Left hindlimb (tissue), 1 donor: ENCODE data around the gene DIS3L2.

Source experiments
- DNase-seq: peaks from one replicate; pipeline ENCODE4 v3.0.0-alpha.2; 2018

DIS3L2 gene

GRCh38 chr2:231957913-231958763 is 3.4 kb upstream of the DIS3L2 start:
- no peak for DNase-seq

DNA sequence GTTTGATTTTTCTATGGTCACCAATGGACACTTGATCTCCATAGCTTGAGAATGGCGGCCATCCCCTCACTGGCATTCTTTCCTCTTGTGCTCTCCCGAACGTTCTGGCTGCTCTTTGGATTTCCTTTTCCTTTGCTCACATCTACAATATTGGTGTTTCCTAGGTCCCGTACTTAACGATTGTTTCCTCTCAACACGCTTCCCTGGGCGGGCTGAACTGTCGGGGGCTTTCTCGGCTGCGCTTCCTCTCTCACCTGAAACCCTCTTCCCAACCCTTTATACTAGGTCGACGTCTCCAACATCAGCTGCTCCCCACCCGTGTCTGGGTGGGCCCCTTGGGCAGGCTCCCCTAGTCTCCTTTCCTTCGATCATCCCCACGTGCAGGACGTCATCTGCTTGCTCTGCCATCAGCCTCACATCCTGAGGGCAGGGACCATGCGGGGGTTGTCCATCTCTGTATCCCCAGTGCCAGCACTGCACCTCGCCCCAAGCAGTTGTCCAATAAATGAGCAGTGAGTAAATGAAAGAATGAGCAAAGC is 634 bp upstream of the DIS3L2 start:
- DNase-seq = no peak

DNA sequence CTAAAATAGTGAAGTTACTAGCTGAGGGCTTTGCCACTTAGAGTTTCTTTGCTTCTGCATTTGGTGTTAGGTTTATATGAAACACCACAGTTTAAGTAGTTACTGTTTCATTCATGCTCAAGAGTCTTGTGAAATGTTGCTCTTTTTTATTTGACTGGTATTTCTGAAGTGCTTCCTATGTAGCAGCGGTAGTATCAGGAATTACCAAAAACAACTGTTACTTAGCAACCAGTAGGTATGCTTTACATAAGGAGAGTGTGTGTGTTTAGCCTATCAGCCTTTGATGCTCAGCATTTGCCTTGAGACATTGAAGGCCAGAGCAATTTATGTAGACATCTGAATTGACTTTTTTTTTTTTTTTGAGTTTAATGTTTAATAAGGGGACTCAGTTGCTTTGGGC is 3.6 kb downstream of the DIS3L2 start:
- no peak for DNase-seq

DNA sequence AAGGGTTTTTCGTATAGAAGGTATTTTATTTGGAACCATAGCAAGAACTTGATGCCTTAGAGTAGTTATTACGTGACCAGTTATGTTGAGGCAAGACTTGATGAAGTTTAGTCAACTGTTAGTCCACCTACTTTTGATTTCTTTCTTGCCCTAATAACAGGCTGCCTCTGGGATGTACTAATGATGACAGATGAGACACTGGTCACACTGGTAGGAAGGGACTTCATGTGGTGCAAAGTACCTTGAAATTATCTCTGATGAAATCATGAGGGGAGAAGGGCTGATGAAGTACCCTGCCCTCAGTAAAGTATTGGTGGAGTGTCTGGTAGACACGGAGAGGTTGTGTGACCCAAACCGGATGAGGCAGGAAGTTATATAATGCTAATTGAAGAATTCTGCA is 5.4 kb downstream of the DIS3L2 start:
- no peak for DNase-seq

DNA sequence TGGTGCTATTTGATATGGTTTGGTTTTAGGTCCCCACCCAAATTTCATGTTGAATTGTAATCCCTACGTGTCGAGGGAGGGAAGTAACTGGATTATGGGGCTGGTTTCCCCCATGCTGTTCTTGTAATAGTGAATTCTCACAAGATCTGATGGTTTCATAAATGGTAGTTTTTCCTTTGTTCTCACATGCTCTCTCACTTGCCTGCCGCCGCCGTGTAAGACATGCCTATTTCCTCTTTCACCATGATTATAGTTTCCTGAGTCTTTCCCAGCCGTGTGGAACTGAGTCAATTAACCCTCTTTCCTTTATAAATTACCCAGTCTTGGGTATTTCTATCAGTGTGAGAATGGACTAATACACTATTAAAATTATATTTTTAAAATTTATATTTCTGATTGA is 7.3 kb downstream of the DIS3L2 start:
- no peak for DNase-seq

DNA sequence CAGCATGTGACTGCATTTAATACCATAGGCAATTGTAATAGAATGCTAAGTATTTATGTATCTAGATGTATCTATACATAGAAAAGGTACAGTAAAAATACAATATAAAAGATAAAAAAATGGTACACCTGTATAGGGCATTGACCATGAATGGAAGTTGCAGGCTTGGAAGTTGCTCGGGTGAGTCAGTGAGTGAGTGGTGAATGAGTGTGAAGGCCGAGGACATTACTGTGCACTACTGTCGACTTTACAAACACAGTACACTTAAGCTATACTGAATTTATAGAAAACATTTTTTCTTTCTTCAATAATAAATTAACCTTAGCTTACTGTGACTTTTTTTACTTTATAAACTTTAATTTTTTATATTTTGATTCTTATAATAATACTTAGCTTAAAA is 8.9 kb downstream of the DIS3L2 start:
- no peak for DNase-seq

- no peak for DNase-seq
Observed at GRCh38 chr2:231975001-231975400, 13.5 kb downstream of the DIS3L2 start.

GRCh38 chr2:231977430-231977829 is 15.9 kb downstream of the DIS3L2 start:
- no peak for DNase-seq

- DNase-seq = no peak
Observed at GRCh38 chr2:231984992-231985391, 23.5 kb downstream of the DIS3L2 start.

GRCh38 chr2:231985823-231986261 is 24.3 kb downstream of the DIS3L2 start:
- DNase-seq = no peak

- no peak for DNase-seq
Observed at GRCh38 chr2:231987124-231987727, 25.7 kb downstream of the DIS3L2 start.

GRCh38 chr2:231988179-231988866 is 26.8 kb downstream of the DIS3L2 start:
- no peak for DNase-seq

GRCh38 chr2:231991664-231992063 is 30.2 kb downstream of the DIS3L2 start:
- DNase-seq = no peak

GRCh38 chr2:231992888-231993287 is 31.4 kb downstream of the DIS3L2 start:
- DNase-seq = no peak

DNA sequence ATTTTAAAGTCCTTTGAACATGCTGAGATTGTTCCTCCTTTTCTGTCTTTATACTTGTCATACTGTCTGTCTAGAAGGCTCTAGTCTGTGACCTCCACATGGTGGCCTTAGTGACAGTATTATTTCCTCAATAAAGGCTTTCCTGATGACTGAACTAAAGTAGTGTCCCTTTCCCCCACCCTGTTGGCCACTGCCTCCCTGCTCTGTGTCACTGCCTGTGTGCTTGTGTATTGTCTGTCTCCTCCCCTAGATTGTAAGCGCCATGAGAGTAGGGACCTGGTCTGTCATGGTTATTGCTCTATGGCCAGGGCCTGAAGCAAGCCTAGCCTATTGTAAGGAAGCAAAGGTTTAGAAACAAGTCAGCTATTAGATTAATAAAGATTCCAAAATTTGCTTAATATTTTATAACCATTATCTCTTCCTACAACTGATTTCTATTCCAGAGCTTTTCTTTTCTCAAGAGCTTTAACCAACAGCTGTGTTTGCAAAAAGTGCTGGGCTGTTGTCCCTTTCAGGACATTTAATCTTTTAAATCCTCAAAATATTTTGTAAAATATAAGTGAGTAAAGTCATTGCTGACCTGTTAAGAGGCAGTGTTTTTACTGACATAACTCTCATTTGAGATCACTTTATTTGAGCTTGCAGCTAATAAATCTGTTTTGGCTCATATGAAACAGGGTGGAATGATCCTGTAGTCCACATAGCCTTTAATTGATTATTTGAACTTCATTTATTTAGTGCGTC is 35.5 kb downstream of the DIS3L2 start:
- no peak for DNase-seq

DNA sequence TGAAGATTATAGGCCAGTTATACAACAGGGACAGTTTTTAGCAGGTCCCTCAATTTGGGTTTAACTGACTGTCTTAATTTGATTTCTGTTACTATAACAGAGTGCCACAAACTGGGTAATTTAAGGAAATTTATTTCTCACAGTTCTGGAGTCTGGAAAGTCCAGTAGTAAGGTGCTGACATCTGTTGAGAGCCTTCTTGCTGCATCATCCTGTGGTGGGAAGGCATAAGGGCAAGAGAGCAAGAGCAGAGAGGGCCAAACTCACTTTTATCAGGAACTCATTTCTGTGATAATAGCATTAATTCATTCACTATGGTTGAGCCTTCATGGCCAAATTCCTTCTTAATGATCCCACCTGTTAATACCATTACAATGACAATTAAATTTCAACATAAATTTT is 36.5 kb downstream of the DIS3L2 start:
- no peak for DNase-seq

DNA sequence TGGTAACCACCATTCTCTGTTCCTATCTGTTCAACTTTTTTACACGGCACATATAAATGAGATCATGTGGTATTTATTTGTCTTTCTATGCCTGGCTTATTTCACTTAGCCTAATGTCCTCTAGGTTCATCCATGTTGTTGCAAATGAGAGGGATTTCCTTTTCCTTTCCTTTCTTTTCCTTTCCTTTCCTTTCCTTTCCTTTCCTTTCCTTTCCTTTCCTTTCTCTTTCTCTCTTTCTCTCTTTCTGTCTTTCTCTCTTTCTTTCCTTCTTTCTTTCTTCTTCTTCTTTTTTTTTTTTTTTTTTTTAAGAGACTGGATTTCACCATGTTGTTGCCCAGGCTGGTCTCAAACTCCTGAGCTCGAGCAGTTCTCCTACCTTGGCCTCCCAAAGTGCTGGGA is 38.9 kb downstream of the DIS3L2 start:
- no peak for DNase-seq

GRCh38 chr2:232001073-232001472 is 39.6 kb downstream of the DIS3L2 start:
- DNase-seq = no peak

DNA sequence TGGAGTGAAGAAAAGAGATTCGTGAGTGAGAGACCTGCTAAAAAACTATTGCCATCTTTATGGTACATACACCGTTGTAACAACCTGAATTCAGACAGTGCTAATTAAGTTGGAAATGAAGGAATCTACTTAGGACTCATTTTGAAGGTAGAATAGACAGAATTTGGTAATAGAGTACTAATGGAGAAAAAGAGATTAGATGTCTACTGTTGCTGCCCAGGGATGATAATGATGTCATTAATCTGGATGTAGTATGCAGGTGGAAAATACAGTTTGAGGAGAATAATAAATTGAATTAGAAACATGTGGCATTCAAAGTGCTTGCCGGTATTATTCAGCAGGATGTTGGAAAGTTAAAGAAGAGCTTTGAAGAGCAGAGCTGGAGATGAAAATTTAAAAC is 44.7 kb downstream of the DIS3L2 start:
- no peak for DNase-seq

GRCh38 chr2:232008907-232009638 is 47.6 kb downstream of the DIS3L2 start:
- DNase-seq = no peak

DNA sequence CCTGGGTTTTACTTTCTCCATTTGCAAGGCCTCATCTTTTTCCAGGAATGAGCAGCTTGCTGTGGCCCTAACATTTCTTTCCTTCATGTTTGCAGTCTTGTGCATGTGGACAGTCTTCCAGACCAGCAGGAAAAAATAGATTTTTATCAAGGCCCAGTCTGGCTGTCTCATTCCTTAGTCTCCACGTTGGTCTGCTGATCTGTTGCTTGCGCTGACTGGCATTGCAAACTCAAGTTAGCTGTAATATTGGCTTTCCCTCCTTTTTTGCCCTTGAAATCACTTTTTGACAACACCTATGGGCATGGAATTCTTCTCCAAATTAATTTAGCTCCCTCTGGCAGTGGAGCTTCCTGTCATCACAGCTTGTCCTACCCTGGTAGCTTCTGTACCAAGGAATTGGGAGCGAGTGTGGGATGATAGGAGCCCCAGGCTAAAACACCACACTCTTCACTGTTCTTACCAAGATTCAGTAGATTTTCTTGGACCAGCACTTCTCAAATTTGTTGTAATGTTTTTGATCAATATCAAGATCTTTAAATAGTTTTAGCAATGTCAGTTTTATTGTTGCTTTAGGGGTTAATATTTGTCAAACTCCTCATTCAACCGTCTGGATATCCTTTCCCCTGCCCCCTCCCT is 48.2 kb downstream of the DIS3L2 start:
- no peak for DNase-seq
